Suppressor macrophage (primary cell): Measurements from ENCODE around the gene SS18L1.
"Not testable (repeated sequence)": the region's sequence is repeated elsewhere in the genome, so short reads cannot be mapped to it uniquely, and the experiment has no call there.

Source experiments
- DNase-seq, 4 experiments: peaks; one replicate each; pipeline ENCODE4 v3.0.0-alpha.2; 2020 to 2022
- total RNA-seq, 17 experiments: gene quantifications; one replicate each; lab custom pipeline; 2026; ENCODE audit warnings: mixed read lengths in 6 of 17, inconsistent platforms in 3 of 17; lab: John Stamatoyannopoulos, UW

The SS18L1 gene, protein sequence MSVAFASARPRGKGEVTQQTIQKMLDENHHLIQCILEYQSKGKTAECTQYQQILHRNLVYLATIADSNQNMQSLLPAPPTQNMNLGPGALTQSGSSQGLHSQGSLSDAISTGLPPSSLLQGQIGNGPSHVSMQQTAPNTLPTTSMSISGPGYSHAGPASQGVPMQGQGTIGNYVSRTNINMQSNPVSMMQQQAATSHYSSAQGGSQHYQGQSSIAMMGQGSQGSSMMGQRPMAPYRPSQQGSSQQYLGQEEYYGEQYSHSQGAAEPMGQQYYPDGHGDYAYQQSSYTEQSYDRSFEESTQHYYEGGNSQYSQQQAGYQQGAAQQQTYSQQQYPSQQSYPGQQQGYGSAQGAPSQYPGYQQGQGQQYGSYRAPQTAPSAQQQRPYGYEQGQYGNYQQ
- 3.3 to 26.8 (median 17.6) reads per million in 17 experiments for total RNA-seq

DNA sequence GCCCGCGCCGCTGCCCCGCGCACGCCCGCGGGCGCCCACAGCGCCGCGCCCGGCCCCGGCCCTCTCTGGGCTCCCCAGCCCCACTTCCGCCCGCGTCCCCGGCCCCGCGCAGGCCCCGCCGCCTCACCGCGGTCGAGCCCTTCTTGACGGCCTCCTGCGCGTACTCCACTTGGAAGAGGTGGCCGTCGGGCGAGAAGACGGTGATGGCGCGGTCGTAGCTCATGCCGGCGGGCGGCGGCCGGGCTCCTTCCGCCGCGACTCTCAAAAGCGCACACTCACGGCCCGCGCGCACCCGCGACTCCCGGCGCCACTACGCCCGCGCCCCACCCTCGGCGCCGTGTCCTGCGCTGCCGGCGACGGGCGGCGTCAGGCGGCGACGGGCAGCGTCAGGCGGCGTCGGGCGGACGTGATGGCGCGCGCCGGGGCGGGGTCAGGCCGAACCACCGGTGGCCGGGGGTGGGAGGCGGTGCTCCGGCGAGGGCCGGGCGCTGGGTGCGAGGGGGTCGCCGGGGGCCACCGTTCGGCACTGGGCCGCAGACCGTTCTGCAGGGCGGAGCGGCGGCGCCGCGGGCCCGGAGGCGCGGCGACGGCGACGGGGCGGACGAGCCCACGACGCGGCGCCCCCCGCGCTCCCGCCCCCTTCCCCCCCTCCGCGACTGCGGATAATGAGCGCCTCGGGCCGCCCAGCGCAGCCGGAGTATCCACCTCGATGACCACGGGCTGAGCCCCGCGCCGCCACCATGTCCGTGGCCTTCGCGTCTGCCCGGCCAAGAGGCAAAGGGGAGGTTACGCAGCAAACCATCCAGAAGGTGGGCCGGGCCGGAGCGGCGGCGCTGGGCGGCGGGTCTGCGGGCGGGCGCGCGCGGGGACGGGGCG, at the start of gene SS18L1, which contains the start of gene PSMA7:
Gene SS18L1 (plus strand): TSS at position 689 of the 876 bp plus-strand sequence. CDS start 52 bp downstream, at position 741.
Gene PSMA7 (minus strand): TSS at position 314 of the 876 bp plus-strand sequence. CDS start 91 bp downstream, at position 223.
- DNase-seq, result peak; percentile 95 to 99 (median 98)

DNA sequence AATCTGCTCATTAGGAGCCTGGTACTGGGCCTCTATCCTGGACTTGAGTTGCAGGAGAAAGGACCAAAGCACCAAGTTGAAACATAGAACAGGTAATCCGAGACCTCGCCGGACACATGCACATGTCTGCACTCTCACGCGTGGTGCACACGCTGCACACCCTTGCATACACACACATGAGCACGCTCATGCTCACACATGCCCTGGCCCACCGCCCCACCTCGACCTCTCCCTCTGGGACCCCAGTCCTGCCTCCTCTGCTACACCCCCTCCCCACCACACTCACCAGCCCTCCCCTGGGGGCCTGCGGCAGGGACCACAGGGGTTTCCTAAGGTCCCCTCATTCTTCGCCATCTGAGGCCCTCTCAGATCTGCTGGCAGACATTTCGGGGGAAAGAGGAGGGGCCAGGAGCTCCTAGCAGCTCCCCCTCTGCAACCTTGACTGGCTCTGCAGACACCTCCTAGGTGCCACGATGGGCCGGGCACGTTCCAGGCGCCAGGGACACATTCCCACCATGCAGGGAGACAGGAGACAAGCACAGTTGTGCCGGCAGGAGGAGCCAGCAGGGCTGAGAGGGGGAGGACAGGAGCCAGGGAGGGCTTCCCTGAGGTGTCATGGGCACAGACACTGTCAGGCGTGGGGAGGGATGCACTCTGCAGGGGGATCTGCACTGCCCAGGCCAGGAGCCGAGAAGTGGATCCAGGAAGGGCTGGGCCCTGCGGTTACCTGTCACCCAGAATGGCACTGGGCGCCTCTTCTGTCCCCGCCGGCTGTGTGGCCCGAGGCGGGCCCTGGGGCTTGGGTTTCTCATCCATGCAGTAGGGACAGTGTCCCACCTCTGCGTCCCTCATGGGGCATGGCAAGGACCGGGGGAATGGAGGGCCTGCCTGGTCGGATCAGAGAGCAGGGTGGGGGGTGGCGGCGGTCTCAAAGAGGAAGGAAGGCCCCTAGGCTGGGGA, 46.9 kb upstream of the SS18L1 start:
- DNase-seq, result no peak

DNA sequence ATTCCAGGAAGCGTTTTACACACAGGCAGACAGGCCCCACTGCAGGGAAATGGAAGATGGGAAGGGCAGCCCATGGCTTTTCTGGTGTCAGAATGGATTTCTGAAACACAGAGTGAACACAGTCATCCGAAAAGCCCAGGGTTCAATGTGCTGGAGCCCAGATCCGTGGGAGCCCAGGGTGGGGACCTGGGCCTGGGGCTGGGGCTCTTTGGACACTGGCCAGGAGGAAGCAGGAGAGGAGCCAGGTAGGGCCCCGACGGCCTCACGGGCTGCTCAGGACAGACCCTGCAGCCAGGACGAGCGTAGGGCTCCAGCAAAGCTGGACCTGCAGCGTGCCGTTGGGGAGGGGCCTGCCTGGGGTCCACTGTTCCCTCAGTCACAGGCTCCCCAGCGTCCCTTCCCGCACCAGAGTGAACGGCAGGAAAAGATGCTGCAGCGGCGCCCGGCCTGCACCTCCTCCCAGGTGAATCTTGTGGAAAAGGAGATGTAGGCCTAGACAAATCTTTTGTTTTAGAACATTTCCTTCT, 45.6 kb upstream of the SS18L1 start:
- DNase-seq, result no peak

DNA sequence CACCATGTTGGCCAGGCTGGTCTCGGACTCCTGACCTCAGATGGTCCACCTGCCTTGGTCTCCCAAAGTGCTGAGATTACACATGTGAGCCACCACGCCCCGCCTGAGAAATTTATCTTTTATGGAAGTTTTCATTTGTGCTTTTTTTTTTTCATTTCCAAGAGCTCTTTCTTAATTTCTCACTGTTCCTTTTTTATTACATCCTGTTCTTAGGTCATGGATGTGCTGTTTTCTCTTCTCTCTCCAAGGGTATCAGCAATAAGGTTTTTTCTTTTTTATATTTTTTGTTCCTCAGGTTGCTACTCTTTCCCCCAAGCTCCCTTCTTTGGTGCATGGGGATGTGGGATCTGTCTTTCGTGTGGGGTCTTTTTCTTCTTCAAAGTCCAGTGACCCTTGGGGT, 42.5 kb upstream of the SS18L1 start:
- DNase-seq, result no peak

DNA sequence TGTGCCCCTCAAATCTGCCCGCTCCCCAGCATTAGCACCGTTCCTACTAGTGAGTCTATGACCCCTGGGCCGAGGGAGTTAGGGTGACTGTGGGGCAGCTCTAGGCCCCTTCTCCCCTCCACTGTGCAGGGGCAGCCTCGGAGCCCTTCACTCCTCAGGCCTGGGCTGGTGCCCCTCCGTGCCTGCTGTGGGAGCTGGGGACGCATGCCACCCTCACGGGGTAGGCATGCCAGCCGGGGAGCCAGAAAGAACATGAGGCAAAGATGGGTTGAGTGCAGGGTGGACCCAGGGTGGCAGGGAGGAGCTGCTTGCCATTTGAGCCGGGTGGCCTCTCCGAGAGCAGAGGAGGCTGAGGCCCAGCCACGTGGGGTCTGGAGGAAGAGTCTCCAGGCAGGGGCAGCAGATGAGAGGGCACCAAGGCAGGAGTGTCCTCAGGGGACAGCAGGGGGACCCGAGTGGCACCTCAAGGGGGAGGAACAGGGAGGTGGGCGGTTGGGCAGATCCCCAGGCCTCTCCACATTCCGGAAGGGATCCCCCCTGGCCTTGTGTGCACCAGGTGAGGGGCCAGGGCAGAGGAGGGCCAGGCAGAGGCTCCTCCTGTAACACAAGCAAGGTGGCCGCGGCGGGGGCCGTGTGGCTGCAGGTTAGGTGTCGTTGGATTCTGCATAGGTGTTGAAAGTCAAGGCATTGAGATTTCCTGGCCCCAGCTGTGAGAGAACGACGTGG, 39.9 kb upstream of the SS18L1 start:
- no peak for DNase-seq

DNA sequence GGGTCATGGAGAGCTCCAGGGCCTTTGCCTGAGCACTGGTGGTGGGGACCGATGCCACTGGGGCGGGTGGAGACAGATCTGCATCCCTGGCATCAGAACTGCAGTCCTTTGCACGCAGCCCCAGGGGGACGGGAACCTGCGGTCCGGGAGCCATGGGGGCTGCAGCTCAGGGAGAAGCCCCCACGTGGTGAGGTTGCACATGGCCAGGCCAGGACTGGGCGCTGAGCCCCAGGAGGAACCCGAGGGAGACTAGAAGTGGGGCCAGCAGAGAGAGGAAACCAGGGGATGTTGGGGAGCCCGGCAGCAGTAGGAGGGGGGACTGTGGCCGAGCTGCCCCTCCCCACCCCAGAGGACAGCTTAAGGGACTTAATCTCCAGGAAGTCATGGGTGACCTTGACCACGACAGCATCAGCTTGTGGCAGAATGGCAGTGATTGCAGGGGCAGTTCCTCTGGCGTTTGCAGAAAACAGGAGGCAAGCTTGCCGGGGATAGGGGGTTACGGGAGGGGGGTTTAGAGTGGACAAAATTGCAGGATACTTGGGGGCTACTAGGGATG, 39.3 kb upstream of the SS18L1 start:
- no peak for DNase-seq

DNA sequence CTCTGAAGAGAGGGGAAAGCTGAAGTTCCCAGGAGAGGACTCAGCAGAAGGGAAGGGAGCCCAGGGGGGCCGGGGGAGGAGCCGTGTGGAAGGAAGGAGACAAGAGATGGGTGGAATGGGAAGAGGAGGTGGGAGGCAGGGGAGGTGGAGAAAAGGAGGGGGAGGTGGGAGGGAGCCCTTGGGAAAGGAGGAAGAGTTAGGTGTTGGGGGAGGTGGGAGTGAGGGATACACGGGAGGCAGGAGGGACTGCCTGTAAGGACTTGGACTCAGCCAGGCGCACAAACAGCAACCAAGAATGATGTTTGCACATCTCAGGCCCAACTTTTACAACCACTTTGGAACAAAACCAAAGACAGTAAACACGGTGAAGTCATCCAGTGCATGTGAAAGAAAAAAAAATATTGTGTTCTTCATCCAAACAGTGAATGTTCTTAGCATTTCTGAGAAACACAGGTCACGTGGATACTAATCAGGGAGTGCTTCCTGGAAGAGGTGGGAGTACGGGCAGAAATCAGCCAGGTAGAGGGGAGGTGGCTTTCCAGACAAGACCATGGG, 38.7 kb upstream of the SS18L1 start:
- DNase-seq, result no peak

DNA sequence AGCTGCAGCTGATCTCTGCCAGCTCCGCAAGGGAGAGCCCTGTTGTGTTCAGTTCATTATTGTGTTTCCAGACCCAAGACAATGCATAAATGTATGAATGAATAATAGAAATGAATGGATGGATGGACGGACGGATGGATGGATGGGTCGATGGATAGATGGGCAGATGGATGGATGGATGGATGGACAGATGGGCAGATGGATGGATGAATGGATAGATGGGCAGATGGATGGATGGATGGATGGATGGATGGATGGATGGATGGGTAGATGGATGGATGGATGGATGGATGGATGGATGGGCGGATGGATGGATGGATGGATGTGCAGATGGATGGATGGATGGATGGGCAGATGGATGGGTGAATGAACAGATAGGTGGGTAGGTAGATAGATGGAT, 38.0 kb upstream of the SS18L1 start:
- DNase-seq, result no peak

DNA sequence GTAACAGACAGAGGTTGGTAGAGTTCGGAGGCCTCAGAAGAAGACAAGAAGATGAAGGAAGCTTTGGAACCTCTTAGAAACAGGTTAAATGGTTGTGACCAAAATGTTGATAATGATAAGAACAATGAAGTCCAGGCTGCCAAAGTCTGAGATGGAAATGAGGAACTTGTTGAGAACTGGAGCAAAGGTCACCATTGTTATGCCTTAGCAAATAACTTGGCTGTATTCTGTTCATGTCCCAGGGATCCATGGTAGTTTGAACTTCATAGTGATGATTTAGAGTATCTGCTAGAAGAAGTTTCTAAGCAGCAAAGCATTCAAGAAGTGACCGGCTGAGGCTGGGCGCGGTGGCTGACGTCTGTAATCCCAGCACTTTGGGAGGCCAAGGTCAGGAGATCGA, 32.4 kb upstream of the SS18L1 start:
- DNase-seq, result peak in 1 of 4 experiments; percentile 7

DNA sequence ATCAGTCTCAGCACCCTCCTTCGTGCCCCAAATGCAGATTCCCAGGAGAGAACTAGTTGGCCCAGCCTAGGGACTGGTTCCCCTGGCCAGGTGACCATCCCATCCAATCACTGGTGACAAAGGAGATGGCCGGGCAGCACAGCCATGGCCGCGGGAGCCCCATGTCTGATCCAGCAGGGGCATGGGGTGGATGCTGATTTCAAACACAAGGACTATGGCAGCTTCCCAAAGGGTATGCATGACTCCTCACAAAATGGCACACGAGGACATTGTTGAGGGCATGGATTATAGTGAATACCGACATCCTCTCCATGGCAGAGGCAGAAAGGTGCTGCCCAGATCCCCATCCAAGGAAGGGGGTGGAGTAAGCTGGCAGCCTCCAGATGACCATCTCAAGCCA, 31.2 kb upstream of the SS18L1 start:
- no peak for DNase-seq

DNA sequence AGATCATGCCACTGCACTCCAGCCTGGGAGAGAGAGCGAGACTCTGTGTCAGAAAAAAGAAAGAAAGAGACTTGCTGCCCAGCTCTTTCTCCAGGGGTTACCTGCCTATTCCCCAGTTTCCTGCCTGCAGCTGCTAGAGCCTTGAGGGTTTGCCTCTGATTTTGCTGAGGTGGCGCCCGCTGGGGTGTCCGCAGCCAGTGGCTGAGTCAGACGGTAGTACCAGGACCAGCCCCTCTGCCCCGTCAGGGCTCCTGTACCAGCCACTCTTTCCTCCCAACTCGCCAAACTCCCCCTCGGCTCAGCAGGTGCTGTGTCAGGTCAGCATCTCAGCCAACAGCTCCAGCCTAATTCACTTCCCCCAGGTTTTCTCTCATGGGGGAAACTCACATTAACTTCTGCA, 28.7 kb upstream of the SS18L1 start:
- no peak for DNase-seq

DNA sequence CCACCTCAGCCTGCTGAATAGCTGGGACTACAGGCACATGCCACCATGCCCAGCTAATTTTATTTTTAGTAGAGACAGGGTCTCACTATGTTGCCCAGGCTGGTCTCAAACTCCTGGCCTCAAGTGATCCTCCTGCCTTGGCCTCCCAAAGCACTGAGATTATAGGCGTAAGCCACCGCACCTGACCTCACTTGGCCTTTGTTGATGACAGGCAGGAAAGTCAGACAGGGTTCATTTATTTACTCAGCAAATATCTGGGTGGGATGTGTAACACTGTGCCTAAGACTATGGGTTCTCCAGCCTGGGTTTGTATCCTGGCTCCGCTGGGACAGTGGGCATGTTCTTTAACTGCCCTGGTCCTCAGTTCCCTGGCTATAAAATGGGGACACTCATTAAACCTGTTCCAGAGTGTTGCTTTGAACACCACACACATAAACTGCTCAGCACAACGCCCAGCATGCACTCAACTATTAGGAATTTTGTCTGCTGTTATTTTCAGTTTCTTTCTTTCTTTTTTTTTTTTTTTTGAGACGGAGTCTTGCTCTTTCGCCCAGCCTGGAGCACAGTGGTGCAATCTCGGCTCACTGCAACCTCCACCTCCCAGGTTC, 27.7 kb upstream of the SS18L1 start:
- DNase-seq, result not testable (repeated sequence)

DNA sequence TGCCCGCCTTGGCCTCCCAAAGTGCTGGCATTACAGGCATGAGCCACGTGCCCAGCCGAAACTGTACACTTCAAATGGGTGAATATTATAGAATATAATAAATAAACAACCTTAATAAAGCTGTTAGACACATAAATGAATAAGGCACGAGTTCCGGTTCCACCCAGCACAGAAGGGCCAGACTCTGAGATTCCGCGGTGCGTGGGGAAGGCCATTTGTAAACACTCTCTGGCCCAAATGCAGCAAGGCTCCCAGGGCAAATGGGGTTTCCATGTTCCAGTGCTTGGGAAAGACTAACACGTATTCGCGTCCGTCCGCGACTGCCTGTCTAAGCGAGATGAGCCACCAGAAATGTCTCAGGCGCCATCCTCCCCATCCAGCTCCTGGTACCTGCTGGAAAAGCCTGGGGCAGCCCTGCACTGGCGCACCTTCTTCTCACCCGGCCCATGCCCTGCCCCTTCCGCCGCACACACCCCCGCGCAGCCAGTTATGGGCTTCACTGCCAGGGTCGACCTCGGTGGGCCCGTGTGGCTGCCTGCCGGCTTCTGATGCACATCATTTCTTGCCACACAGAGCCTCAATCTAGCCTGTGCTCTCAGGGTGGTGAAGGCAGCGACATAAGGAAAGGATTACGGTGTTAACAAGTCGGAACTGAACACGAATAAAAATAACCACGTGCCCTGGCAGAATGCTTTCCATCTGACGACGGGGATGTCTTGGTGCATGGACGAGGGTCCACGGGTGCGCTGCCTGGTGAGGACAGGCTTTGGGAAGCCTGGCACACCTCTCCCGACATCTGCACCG, 26.8 kb upstream of the SS18L1 start:
- no peak for DNase-seq

DNA sequence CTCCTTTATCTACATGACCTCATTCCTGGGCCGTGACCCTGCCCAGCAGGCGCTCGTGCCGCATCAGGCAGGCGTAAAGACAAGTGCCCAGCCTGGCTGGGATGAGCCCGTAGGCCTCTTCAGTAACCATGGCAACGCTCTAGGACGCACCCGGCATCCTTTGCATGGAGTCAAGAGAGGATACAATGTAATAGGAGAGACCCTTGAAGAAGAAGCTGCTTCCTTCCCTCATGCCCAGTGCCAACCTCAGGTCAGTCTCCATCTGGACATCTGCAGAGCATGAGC, 26.3 kb upstream of the SS18L1 start:
- DNase-seq, result no peak

DNA sequence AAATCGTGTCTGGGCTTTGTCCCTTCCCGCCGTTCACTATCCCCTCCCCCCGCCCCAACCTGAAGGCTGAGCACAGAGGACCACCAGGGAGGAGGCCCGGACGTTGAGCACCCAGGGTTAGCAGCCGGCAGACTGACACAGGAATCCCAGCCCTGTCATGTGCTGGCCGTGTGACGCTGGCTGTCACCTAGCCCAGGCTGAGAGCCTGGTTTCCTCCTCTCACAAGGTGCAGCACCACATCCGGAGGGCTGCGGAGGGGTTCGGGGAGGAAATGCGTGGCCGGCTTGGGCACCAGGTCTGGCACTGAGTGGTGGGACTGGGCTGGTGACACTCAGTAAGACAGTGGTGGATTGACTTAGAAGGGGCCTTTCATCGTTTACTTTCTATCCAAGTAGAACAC, 25.9 kb upstream of the SS18L1 start:
- no peak for DNase-seq

DNA sequence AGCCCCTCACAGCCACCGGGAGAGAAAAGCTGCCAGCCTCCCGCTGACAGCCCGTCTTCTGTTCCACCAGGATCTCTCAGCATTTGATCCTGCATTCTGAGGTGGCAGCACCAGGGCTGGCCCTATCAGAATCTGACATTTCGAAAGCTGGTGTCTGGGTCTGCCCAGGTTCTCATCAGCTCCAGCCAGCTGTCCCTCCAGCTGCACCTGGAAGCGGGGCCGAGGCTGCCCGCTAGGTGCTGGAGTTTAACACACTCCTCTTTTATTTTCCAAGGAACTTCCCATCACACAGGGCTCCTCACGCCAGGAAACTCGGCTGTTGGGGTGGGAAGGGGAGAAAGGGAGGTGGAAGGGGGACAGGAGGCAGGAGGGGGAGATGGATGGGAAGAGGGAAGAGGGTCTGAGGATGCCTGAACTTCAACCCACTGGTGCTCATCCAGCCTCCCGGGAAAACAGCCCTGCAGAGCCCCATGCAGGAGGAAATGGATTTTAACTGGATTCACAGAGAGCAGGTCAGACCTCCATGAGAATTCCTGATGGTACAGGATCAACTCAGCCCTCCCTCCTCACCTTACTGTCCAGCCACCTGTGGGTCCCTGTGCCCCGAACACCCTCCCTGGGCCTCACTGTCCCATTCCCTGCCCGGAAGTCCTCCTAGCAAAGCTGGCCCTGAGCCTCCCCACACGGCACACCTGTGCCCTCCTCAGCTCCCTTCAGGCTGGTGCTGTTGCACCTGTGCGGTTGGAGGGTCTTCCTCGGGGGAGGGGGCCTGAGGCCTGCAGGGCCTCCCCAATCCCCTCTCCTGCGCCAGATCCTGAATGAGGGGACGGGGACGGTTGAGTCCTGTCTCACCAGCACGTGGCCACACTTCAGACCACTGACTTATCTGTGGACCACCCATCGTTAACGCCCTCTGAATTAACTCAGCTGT, 25.2 kb upstream of the SS18L1 start:
- DNase-seq, result no peak

DNA sequence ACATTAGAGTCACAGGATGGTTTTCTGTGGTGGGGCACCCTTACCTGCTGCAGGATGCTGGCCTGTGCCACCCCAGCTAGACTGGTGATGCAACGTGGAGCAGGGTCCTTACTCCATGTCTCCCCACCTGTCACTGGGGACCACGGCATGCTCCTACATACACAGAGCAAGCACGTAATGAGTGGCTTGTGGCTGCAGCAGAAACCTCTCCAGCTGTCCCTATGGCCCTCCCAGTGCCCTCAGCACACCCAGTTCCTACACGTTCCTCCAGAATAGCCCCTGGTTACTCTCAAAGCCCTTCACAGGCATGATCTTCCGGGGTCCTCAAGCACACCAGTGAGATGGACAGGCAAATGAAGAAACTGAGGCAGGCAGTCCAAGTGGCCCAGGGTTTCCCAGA, 24.5 kb upstream of the SS18L1 start:
- DNase-seq, result no peak

DNA sequence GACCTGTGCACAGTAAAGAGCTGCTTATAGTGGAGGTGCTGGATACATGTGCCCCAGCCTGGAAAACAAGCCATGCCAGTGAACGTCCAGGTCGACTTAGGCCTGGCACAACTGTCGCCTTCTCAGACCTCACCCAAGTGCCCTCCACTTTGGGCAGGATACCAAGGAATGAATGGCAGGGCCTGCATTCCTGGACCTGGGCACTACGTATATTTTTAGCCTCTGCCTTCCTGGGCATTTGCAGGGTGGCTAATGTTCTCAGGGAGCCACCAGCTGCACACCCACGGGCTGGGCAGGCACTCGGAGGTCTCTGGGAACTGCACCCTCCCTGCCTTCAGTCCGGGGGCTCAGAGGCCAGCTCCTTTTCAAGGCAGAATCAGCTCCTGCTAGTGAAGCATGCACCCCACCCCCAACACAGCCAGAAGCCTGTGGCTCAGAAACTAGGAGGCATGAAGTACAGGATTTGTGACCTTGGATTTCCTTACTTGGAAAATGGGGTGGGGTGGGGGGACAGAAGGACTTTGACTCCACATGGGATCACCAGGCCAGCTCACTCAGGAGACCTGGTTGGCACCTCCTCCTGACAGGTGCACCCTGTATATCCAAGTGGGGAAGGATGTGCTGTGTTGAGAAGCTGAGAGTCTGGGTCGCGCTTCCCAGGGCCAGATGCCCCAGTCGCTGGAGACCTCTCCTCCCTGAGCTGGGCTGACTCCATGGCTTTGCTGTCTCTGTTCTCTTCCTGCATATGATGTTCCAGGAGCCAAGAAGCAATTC, 23.8 kb upstream of the SS18L1 start:
- no peak for DNase-seq
